Fibroblast of gingiva (primary cell): ENCODE measurements around the gene GPATCH4.

ENCODE experiments used
- DNase-seq: peaks from one replicate; pipeline ENCODE4 v3.0.0-alpha.2; 2011; ENCODE audit warnings: low read depth

Gene GPATCH4

DNA sequence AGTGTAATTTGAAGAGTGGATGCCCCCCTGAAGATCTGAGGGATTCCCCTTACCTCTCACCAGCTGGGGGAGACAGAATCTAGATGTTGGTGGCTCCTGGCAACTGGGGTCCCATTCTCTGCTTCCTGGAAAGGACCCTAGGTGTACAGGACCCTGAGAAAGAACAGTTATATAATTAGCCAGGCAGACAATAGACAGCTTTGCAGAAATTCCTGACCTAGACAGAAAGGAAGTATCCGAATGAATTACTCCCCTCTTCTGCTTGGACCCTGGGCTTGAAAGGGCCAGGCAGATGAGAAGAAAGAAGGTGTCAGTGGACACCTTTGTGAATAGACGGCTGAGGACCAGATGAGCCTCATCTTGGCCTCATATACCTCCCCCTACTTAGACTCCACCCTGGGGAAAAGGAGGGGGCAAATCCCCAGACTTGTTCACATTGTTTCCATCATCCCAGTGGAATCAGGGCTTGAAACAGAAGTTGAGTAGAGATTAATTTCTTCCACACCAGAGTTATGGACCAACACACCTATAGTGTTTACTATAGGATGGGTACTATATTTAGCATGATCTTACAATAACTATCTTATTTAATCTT is 27.1 kb downstream of the GPATCH4 start:
- no peak for DNase-seq

DNA sequence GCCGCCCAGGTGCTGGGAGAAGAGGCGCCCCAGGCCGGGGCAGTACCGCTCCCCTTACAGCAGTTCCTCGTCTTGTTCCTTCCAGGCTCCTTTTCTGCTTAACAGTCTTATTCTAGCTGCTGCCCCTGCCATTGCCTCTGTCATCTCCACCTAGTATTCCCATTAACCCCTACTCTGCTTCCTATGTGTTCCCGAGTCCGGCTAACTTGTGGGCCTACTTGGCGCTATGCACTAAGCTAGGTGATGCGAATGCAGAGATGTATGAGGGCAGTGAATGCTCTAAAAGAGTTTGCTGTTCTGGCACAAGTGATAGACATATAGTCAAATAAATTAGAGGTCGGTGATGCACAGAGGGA is 28.6 kb downstream of the GPATCH4 start:
- no peak for DNase-seq

DNA sequence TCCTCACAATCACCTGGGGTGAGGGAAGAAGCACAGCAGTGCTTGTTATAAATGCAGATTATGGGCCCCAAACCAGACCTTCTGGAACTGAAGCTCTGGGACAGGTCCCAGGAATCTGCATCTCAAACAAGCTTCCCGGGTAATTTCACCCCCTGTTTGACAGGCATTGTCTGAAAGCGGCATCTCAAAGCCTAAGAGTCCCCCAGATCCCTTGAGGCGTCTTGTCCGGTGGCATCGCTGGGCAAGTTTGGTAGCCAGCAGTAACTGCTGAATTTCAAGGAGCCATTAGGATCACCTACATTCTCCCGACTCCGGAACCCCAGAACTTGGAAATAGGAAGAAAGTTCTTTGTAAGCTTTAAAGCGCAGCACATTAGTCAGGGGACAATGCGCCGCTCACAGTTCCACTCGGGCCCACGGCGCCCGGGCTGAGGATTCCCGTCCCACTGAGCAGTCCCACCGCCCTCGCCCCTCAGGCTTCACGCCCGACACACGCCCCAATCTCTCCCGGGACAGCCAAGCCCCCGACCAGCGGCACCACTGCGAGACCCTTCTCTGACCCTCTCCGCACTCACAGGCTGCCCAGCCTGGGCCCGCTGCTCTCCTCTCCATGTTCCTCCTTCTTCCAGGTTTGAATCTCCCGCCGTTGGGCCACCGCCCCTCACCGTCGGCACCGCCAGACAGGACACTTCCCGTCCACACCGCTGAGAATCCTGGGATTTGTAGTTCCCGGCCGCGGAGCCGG is 29.2 kb downstream of the GPATCH4 start, which contains the start of gene IQGAP3:
Gene IQGAP3 (minus strand): TSS at position 647 of the 744 bp plus-strand sequence. CDS start 36 bp downstream, at position 611.
- DNase-seq: peak; percentile 70

DNA sequence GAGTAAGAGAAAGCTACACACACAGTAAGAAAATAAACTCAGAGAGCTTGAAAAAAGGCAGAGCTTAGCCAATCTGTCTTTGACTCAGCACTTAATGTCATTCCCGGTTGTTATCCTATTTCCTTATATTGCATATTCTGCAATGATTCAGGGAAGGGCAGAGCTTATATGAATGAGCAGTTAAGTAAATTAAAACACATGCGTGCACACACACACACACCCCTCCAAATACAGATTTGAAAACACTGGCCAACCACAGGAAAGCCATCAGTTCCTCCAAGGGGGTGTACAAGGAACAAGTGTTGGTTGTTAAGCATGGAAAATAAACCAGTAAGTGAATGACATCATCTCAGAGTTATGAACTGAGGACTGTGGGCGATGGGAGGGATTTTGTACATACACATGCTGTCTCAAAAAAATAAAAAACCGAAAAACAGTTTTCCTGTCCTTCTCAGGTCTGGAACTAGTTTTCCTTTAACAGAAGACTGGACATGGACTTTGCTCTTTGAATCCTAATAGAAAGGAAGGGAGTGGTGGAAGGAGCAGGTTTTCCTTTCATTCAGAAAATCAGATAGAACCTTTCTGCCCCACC is 29.9 kb downstream of the GPATCH4 start:
- DNase-seq: peak; percentile 85

DNA sequence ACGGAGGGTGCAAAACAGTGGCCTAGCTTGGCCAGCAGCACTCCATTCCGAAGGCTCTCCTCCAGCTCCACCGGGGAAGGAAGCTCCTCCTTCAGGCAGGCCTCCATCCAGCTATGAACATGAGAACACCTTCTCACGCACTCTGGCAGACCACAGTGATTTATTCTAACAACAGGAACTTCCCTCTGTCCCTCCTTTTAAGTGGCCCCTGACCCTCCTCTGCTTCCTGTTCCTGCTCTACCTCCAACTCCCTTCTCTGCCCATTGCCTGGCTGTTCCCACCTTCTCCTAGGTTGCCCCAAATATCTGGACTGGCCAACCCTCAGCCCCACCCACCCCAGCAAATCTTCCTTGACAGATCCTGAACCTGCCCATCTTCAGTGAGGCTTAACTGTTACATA is 34.8 kb downstream of the GPATCH4 start:
- DNase-seq: no peak

DNA sequence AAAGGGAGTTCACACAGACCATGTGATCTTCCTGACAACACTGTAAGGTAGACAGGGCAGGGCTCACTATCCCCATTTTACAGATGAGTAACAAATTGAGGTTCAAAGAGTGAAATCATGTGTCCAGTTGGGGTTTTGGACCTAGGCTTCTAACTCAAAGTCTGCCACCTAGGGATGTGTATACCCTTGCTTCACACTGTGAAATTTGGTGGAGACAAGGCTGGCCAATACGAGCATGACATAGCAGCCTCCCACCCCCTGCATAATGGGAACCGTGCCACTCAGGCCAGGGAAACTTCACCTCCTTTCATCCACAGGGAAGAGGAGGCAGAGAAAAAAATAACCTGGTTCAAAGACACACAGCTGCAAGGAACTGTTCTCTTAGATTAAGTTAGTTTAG is 35.8 kb downstream of the GPATCH4 start:
- no peak for DNase-seq

DNA sequence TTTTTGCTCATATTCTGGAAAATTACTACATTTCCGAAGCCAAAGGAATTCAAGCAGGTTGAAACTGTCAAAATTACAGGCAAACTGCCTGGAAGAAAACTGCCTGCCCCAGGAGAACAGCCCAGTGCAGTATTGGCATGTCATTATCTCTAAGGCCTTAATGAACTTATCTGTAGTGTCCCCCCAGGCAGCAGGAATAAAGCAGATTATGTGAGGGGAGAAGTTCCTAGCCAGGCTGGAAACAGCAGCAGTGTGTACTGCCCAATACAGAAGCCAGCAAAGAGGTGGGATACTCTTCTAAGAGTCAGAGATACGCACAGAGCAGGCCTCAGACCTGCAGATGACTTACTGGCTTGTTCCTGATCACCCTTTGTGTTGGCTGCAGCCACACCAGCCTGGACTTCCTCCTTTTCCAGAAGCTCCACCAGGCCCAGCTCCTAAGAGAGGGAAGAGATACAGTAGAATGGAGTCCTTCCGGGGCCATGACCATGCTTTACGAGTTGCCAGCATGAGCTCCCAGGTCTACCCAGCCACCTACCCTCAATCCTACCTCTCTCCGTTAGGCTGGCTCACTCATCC is 40.6 kb downstream of the GPATCH4 start:
- no peak for DNase-seq

DNA sequence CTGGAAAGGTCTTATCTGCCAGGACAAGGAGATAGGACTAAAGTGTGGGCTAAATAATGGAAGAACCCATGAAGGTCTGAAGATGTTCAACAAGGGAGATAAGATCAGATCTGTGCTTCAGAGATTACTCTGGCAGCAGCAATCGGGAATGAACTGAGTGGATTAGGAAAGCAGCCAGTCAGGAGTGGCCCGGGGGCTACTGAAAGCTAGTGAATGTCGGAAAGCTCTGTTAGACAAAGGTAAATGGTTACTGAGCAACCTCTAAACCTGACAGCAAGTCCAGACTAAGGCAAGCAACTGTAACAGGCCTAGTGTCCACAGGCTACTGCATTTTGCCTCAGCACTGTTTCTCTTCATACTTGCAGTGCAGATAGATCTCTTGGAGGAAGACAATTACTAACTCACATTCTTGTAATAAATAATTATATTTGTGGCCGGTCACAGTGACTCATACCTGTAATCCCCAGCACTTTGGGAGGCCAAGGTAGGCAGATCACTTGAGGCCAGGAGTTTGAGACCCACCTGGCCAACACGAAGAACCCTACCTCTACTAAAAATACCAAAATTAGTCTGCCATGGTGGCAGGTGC is 41.4 kb downstream of the GPATCH4 start:
- DNase-seq: no peak

DNA sequence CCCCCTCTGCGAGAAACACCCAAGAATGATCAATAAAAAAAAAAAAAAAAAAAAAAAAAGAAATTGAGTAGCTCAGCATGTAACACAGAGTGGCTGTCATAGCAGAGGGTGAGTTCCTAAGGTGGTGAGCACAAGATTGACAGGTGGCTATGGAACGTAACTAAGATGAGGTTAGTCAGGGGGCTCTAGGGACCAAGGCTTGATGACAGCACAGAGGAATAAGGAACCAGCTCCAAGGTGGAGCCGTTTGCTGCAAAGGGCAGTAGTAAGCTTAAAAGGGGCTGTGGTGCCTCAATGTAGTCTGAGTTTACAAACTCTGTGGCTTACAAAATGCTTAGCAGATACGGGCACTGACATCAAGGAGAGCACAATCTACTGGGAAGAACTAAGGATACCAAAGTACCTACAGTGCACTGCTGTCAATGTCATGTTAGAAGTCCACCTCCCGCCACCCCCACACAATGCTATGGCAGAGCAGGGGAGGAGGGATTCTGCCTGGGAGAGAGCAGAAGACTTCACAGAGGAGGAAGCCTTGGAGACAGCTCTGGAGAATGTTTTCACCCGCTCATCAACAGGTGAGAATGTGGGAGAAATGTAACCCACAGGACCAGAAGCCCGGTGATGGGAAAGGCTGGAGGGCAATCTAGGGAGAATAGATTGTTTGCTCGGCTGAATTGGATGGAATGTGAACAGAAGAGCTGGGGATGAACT is 42.0 kb downstream of the GPATCH4 start:
- no peak for DNase-seq

DNA sequence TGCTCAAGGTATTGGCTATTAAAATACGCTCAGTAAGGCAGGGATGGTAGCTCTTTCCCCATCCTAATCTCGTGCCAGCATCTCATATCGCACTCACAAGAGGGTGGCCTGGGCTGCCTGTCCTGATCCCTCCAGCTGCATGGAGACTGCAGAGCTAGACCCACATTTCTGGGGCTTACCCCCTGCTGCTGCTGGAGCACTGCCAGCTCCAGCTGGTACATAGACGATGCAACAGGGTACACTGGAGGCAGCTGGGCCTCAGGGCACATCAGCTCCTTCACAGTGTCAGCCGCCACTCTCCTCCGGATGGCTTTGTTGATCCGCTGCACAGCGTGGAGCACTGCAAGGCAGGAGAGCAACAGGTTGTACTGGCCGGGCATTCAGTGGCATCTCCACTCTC is 44.9 kb downstream of the GPATCH4 start:
- DNase-seq: no peak

DNA sequence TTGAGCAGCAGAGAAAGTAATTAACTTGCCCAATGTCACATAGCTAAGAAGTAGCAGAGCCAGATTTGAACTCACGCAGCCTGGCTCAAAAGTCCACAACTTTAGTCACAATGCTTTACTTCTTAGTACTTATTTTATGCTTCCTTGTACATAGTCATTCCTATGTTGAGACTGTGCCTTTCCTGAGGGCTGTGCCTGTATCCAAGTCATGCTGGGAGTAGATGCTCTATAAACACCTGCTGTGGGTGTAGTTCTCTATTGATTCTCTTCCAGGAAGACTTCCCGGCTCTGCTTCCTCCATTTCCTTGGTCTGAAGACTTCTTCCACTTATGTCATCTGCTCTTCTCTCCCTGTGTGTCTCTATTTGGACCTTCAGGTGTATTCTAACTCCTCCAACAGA is 45.6 kb downstream of the GPATCH4 start:
- DNase-seq: no peak

DNA sequence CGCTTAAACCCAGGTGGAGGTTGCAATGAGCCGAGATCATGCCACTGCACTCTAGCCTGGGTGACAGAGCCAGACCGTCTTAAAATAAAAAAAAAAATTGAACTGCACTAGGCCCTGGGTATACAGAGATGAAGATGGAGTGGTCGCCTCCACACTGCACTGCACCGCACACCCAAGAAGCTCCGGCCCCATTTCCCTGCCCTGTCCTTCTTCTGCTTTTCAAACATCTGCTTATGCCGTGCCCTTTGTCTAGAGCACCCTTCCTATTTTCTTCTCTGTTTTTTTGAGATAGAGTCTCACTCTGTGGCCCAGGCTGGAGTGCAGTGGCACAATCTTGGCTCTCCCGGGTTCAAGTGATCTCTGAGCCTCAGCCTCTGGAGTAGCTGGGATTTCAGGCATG is 46.3 kb downstream of the GPATCH4 start:
- DNase-seq: no peak

DNA sequence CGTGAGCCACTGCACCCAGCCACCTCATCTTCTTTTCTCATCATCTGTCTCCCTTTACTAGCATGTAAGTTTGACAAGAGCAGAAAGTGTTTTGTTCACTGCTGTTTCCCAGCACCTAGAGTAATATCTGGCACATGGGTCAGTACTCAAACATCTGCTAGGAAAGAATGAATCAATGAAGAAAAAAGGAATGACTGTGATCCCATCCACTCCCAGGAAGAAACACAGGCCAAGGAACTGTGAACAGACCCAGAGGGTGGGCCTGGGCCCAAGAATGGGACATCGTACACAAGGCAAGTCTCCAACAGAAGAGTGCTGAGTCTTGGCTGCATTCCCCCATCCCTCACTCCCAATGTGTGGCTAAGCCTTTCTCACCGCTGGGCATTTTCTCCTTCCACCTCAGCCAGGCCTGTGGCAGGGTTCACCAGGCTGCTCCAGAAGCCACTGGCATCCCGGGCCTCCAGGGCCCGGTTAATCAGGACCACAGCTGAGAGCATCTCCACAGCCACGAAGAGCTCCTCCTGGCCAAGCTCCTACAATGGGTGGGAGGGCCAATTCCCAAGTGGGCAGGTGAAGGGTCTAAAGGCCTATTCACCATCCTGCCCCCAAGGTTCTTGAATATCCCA is 47.3 kb downstream of the GPATCH4 start:
- no peak for DNase-seq

DNA sequence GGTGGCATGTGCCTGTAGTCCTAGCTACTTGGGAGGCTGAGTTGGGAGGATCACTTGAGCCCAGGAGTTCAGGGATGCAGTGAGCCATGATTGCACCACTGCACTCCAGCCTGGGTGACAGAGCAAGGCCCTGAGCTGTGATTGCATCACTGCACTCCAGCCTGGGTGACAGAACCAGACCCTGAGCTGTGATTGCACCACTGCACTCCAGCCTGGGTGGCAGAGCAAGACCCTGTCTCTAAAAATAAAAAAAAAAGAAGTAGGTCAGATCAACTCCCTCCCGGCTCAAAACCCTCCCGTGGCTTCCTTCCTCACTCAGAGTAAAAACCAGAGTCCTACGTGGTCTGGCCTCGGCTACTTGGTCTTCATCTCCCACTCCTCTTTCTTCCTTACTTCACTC is 48.3 kb downstream of the GPATCH4 start:
- peak; percentile 6 for DNase-seq

DNA sequence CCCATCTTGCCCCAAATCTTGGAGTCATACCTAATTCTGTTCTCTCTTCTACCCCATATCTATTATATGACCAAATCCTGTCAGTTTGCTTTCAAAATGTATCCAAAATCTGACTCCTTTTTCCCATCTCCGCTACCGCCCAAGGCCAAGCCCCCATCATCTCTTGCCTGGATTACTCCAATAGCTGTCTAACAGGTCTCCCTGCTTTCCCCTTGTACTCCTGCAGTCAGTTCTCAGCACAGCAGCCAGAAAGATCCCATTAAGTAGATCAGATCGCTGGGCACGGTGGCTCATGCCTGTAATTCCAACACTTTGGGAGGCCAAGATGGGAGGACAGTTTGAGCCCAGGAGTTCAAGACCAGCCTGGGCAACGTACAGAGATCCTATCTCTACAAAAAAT is 48.8 kb downstream of the GPATCH4 start:
- DNase-seq: no peak

DNA sequence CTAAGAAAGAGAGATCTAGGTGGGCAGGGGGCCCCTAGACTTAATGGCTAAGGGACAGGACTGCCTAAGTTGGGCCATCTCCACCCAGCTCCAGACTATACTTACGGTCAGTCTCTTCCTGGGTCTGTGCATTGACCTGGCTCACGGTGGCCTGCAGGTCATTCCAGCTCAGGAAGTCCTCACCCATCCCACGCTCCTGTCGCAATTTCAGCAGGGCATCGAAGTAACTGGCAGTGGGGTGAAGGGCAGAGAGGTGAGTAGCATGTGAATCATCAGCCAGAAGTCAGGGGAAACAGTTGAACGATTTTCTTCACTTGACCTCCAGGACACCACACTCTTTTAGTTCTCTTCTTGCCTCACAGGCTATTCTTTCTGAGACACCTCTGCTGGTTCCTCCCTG is 49.4 kb downstream of the GPATCH4 start:
- DNase-seq: no peak

DNA sequence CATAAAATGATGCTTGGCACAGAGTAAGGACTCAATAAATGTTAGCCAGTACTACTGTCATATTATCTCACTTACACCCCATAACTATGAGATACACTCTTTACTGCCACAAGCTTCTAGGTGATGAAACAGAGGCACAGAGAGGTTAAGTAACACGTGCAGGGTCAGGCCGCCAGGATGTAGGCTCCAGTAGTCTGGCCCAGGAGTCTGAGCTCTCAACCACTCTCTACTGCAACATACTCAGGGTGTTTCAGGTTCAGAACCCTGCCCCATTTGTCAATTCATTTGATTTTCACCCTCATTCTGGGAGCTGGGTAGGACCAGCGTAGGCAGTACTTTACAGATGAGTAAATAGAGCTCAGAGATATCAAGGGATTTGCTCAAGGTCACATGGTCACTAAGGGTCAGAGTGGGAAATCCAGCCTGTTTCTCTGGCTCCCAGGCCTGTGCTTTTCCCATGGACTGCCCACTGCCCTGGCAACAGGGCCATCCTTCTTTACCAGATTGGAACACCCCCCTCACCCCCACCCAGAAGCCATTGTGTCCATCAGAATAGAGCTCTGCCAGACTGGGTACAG is 50.1 kb downstream of the GPATCH4 start:
- no peak for DNase-seq

DNA sequence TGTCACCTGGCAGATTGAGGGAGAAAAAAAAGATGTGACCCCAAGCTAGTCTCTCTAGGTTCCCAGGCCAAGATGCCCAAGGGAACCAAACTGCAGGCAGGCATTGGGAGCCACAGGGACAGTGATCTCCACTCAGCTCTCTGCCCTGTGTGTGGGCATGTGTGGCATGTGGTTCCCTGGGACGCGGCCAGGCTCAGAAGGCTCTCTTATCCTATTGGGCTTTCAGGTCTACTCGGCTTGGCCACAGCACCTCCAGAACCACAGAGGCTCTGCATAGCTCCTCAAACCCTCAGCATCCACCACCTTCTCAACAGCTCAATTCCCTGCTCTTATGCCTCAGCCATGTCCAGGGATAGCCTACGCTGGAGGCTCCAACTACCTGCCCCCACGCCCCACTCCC is 50.9 kb downstream of the GPATCH4 start:
- no peak for DNase-seq

DNA sequence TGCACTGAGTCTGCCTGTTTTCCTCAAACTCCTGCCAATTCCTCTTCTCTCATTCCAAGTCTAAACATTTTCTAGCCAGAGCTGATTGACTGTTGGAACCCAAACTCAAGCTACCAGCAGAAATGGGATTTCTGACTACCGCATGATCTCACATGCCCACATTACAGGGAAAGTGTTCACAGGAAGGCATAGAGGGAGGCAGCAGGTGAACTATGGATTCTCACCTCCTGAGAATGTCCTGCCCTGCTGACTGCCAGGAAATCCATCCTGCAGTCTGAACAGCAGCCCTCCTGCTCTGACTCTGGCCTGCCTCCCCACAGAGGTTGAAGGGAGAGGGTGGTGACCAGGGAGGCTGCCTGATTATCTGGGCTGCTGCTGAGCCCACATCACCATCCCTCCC is 51.4 kb downstream of the GPATCH4 start:
- no peak for DNase-seq

DNA sequence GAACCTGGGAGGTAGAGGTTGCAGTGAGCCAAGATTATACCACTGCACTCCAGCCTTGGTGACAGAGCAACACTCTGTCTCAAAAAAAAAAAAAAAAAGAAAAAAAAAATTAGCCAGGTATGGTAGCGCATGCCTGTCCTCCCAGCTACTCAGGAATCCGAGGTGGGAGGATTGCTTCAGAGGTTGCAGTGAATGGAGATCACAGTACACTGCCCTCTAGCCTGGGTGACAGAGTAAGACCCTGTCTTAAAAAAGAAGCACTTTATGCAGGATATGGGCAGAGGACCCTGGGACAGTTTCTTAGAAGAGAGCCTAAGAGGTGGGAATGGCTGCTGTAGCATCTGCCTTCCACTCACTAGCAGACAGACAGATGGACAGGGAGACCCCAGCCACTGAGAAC is 51.9 kb downstream of the GPATCH4 start:
- DNase-seq: no peak

DNA sequence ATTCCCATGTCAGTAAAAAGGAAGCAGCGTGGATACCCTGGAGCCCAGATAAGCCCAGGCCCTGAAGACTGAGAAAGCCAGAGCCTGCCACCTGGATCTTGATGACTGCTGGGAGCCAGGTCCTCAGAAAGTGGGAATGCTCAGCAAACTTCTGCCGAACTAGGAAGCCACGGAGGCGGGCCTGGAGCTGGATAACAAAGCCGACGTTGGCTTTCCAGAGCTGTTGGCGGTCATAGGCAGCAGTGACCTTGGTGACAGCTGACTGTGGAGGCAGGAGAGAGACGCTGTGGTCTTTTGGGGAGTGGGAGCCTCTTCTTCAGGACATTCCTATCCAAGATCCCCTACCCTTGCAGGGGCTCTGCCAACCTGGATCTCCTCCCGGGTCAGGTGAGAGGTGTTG is 53.3 kb downstream of the GPATCH4 start:
- DNase-seq: no peak
